Stimulated activated CD8-positive, alpha-beta memory T cell treated with anti-CD3 and anti-CD28 coated beads, Interleukin-12 subunit alpha, Interleukin-12 subunit beta, amount 100 ng/mL, for 24 hours (primary cell): ENCODE data around the gene APELA.
"Not testable (repeated sequence)": the region's sequence is repeated elsewhere in the genome, so short reads cannot be mapped to it uniquely, and the experiment has no call there.

Experiments
- DNase-seq: peaks from one replicate; pipeline ENCODE4 v3.0.0-alpha.2; 2020; ENCODE audit errors: extremely low read depth

Gene APELA

GRCh38 chr4:164876700-164877324, at the start of gene APELA:
TSS of gene APELA (plus strand) at chr4:164877178. CDS start at chr4:164877332, 154 bp downstream.
- DNase-seq: no peak

- no peak for DNase-seq
Observed at GRCh38 chr4:164828955-164829354, 48.0 kb upstream of the APELA start.

GRCh38 chr4:164846566-164846965, 30.4 kb upstream of the APELA start:
- DNase-seq: no peak

GRCh38 chr4:164847016-164847415, 30.0 kb upstream of the APELA start:
- no peak for DNase-seq

GRCh38 chr4:164847967-164848649, 28.9 kb upstream of the APELA start:
- no peak for DNase-seq

GRCh38 chr4:164856396-164856795, 20.6 kb upstream of the APELA start:
- no peak for DNase-seq

GRCh38 chr4:164866817-164867490, 10.0 kb upstream of the APELA start:
- no peak for DNase-seq

- no peak for DNase-seq
Observed at GRCh38 chr4:164871673-164872072, 5.3 kb upstream of the APELA start.

GRCh38 chr4:164872481-164872880, 4.5 kb upstream of the APELA start:
- no peak for DNase-seq

- no peak for DNase-seq
Observed at GRCh38 chr4:164874789-164875188, 2.2 kb upstream of the APELA start.

GRCh38 chr4:164880489-164881262, 3.7 kb downstream of the APELA start:
- no peak for DNase-seq

- DNase-seq: no peak
Observed at GRCh38 chr4:164888096-164888715, 11.2 kb downstream of the APELA start.

- no peak for DNase-seq
Observed at GRCh38 chr4:164890691-164891090, 13.7 kb downstream of the APELA start.

- no peak for DNase-seq
Observed at GRCh38 chr4:164892018-164892417, 15.0 kb downstream of the APELA start.

- no peak for DNase-seq
Observed at GRCh38 chr4:164894702-164895101, 17.7 kb downstream of the APELA start.

- no peak for DNase-seq
Observed at GRCh38 chr4:164902608-164903007, 25.6 kb downstream of the APELA start.

GRCh38 chr4:164904336-164904735, 27.4 kb downstream of the APELA start:
- DNase-seq: no peak

- no peak for DNase-seq
Observed at GRCh38 chr4:164904941-164905340, 28.0 kb downstream of the APELA start.

- no peak for DNase-seq
Observed at GRCh38 chr4:164906368-164906767, 29.4 kb downstream of the APELA start.

- not testable (repeated sequence) for DNase-seq
Observed at GRCh38 chr4:164913506-164913905, 36.5 kb downstream of the APELA start.

- no peak for DNase-seq
Observed at GRCh38 chr4:164918956-164919355, 42.0 kb downstream of the APELA start.
